PC-9 (cell line): ENCODE results near the gene ZDHHC12.

ENCODE experiments used
- EZH2 ChIP-seq: fragments of 200-600 bp; sonication (generic); IDR thresholded peaks from 2 replicates; pipeline ENCODE4 v1.8.0; 2017; ENCODE audit warnings: antibody characterized with exemption, low read depth
- TF ChIP-seq, protein P1 (sequence below): fragments of 200-600 bp; sonication (generic); conservative IDR thresholded peaks from 2 replicates; pipeline ENCODE4 v1.6.1; 2017; ENCODE audit warnings: mixed run types, antibody characterized with exemption, mild to moderate bottlenecking, moderate library complexity

DNA sequence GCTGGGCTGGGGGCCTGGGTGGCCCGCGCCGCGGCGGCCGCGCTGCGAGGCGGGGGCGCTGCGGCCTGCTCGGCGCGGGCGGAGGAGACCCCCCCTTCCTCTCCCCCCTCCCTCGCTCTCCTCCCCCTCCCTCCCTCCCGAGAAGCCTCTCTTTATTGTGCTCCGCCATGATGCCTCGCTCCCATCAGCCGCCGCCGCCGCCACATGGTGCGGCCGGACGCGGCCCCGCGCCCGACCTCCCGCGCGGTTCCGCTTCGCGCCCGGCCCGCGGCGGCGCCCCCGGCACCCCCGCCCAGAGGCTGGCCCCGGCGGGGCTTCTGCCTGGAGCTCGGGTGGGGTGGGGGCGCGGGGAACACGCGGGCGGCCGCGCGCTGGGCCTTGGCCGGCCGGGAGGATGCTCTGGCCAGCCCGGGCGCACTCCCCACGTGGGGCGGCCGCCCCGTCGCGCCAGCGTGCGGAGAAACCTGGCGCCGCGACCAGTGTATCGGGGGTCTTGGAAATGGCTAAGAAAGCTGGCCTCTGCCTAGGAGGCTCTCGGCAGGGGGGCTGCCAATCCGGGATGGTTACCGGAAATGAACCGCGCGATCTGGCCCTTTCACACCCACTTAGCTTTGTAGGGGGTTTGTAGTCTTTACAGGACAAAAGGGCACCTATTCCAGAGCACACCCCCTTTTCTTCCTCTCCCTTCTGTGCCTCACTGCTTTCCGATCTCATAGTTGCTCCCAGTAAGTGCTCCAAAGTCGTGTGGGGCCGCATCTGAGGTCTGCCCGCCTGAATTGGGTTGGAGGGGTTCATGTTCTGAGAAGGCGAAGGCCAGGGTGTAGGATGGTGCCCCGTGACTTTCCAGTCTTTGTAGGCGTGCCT lies 33.9 kb downstream of the ZDHHC12 start:
- TF ChIP-seq, protein P1, sequence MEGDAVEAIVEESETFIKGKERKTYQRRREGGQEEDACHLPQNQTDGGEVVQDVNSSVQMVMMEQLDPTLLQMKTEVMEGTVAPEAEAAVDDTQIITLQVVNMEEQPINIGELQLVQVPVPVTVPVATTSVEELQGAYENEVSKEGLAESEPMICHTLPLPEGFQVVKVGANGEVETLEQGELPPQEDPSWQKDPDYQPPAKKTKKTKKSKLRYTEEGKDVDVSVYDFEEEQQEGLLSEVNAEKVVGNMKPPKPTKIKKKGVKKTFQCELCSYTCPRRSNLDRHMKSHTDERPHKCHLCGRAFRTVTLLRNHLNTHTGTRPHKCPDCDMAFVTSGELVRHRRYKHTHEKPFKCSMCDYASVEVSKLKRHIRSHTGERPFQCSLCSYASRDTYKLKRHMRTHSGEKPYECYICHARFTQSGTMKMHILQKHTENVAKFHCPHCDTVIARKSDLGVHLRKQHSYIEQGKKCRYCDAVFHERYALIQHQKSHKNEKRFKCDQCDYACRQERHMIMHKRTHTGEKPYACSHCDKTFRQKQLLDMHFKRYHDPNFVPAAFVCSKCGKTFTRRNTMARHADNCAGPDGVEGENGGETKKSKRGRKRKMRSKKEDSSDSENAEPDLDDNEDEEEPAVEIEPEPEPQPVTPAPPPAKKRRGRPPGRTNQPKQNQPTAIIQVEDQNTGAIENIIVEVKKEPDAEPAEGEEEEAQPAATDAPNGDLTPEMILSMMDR = no peak
- no peak for TF ChIP-seq EZH2
